Measurements from ENCODE around the gene CPNE7. TPM values are rescaled to one million over a fixed set of nuclear protein-coding genes. Genes with fewer than 3 reads are reported as not detected.

Gene CPNE7
- total and polyA plus RNA-seq, 2 of the 13 experiments (the other 11 are each of a cell fraction or from before 2014, with no cell fraction given), result 0.59 TPM; not detected in 1

GRCh38 chr16:89581861-89582563, 6.5 kb downstream of the CPNE7 start (continued):
- TF ChIP-seq PAXIP1 (CRISPR knock-in tag; conservative IDR thresholded peaks at IDR 0.05) (peak; percentile 60), NFYB (CRISPR knock-in tag; IDR thresholded peaks at IDR 0.05) (no peak), SOX6 (IDR thresholded peaks at IDR 0.05) (no peak), SOX6 (CRISPR knock-in tag; IDR thresholded peaks at IDR 0.05) (0 out of 2 replicates have a peak, but pooled peaks have one; percentile 25), PRDM15 (CRISPR knock-in tag; IDR thresholded peaks at IDR 0.05) (no peak), ZBTB39 (CRISPR knock-in tag; IDR thresholded peaks at IDR 0.05) (no peak), FOXA3 (CRISPR knock-in tag; IDR thresholded peaks at IDR 0.05) (peak; percentile 35; the same call in 1 of the 2 replicates), AKNA (CRISPR knock-in tag; IDR thresholded peaks at IDR 0.05; ENCODE audit: borderline replicate concordance) (no peak), SP1 (IDR thresholded peaks at IDR 0.05) (no peak), SP1 (CRISPR knock-in tag; IDR thresholded peaks at IDR 0.05) (0 out of 2 replicates have a peak, but pooled peaks have one; percentile 13), ZNF790 (CRISPR knock-in tag; IDR thresholded peaks at IDR 0.05; ENCODE audit: borderline replicate concordance) (no peak), TFDP1 (CRISPR knock-in tag; IDR thresholded peaks at IDR 0.05; ENCODE audit: borderline replicate concordance) (no peak), RBAK (CRISPR knock-in tag; IDR thresholded peaks at IDR 0.05) (no peak)

Data from HepG2 (cell line).